NCI-H774 (cell line): Measurements from ENCODE around the gene TRIM74.
"Not testable (repeated sequence)": the region's sequence is repeated elsewhere in the genome, so short reads cannot be mapped to it uniquely, and the experiment has no call there.

Source experiments
- DNase-seq: peaks from one replicate; lab custom pipeline; 2025; lab: John Stamatoyannopoulos, UW

TRIM74 gene

GRCh38 chr7:72968980-72969516, at the start of gene TRIM74:
TSS of gene TRIM74 (minus strand) at chr7:72969466. CDS start at chr7:72966157, 3,309 bp downstream.
- DNase-seq: not testable (repeated sequence)

GRCh38 chr7:73006491-73006890, 37.2 kb upstream of the TRIM74 start:
- DNase-seq: not testable (repeated sequence)

- not testable (repeated sequence) for DNase-seq
These were observed 36.6 kb upstream of the TRIM74 start for GRCh38 chr7:73005693-73006447.

- DNase-seq: not testable (repeated sequence)
These were observed 36.1 kb upstream of the TRIM74 start for GRCh38 chr7:73005356-73005692.

GRCh38 chr7:72997887-72998468, 28.7 kb upstream of the TRIM74 start:
- not testable (repeated sequence) for DNase-seq

- not testable (repeated sequence) for DNase-seq
These were observed 28.2 kb upstream of the TRIM74 start for GRCh38 chr7:72997447-72997846.

DNA sequence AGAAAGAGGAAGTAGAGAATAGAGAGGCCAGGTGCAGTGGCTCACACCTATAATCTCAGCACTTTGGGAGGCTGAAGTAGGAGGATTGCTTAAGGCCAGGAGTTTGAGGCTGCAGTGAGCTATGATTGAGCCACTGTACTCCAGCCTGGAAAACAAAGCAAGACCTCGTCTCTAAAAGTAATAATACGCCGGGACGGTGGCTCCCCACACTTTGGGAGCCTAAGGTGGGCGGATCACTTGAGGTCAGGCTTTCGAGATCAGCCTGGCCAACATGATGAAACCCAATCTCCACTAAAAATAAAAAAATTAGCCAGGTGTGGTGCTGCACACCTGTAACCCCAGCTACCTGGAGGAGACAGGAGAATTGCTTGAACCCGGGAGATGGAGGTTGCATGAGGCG, 26.2 kb upstream of the TRIM74 start:
- not testable (repeated sequence) for DNase-seq

DNA sequence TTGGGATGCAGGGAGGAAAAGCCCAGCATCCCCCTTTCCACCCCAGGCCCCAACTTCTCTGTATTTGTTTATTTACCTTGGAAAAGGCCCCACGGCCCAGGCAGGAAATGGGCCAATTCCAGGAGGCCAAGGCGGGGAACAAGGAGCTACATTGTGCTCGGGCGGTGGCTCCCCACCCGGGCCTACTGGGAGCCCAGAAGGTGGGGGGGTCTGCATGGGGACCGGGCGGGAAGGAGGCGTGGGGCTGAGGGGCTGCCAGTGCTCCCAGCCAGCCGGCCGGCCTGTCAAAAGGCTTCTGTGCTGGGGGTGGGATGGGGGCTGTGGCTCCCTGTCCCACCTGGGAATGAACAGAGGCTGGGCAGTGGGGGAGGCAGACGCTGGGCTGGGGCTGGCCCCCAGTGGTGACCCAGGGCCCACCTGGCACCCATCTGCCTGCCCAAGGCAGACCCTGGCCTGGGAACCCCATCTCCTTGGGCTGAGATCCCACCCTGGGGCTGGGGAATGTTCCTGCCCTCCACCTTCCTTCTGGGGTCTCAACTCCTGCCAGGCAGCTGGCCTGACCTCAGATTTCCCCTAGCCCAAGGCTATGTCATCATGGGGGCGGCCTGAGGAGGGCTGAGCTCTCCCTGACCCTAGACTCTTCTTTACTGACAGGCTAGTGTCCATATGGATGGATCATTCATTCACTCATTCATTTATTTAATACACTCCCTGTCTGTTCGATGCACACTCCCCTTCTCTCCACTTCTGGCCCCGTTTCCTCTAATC, 21.1 kb upstream of the TRIM74 start:
- not testable (repeated sequence) for DNase-seq

- DNase-seq: not testable (repeated sequence)
These were observed 12.8 kb upstream of the TRIM74 start for GRCh38 chr7:72982084-72982483.

DNA sequence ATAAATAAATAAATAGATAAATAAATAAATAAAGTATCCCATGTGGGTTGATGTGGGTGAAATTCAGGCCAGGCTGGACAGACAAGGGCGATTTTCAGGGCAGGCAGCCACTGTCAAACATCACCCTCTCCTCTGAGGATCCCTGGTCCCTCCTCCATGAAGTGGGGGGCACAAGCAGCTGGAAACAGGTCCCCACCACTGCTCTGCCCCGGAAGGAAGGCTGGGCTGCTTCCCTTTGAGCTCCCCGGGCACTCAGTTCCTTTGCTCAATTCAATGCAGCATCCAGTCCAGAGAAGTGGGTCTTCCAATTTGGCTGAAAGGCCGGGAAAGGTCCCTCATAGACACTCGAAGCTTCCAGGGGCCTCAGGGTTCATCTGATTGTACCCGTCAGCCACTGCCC, 11.1 kb upstream of the TRIM74 start:
- not testable (repeated sequence) for DNase-seq

GRCh38 chr7:72976434-72976833, 7.2 kb upstream of the TRIM74 start:
- not testable (repeated sequence) for DNase-seq

DNA sequence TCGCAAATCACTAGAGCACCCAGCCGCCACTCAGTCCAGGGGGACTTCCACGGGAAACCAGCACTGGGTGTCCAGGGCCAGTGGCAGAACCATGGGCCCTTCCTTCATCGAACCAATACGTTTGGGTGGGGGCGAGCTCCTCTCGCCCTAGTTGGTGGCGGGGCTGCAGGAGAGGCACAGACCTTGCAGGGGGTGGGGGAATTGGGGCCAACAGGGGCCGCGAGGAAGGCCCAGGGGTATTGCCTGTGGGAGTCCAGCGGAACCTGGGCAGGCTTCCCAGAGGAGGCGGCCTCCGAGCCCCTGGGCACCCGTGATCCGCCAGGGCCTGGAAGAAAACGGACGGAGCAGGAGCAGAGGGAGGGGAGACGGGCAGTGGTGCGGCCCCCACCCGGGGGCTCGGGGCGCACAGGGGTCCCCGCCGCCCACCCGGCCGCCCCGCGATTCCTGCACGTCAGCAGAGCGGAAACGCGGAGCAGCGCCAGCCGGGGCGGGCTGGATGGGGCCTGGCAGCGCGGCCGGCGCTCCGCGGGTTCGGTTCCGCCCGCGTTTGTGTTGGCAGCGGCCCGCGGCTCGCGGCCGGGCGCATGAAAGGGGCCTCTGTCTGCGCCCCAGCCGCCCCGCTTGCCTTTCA, 6.5 kb upstream of the TRIM74 start:
- DNase-seq: not testable (repeated sequence)

GRCh38 chr7:72974781-72975180, 5.5 kb upstream of the TRIM74 start:
- not testable (repeated sequence) for DNase-seq

DNA sequence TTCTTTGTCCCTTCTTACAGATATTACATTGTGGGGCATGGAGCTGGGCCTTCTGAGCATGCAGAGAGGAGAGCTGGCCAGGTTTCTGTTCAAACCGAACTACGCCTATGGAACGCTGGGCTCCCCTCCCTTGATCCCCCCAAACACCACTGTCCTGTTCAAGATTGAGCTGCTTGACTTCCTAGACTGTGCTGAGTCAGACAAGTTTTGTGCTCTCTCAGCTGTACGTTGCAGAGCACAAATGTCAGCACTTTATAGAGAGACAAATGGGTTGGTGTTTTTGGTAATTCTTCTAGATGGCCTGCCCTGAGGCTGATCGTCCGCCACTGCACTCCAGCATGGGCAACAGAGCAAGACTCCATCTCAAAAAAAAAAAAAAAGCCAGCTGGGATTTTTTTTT, 2.2 kb upstream of the TRIM74 start:
- DNase-seq: not testable (repeated sequence)

- not testable (repeated sequence) for DNase-seq
These were observed 422 bp upstream of the TRIM74 start for GRCh38 chr7:72969688-72970087.

- not testable (repeated sequence) for DNase-seq
These were observed 2.4 kb downstream of the TRIM74 start for GRCh38 chr7:72966892-72967291.

GRCh38 chr7:72965186-72965975, 3.9 kb downstream of the TRIM74 start:
- DNase-seq: not testable (repeated sequence)

DNA sequence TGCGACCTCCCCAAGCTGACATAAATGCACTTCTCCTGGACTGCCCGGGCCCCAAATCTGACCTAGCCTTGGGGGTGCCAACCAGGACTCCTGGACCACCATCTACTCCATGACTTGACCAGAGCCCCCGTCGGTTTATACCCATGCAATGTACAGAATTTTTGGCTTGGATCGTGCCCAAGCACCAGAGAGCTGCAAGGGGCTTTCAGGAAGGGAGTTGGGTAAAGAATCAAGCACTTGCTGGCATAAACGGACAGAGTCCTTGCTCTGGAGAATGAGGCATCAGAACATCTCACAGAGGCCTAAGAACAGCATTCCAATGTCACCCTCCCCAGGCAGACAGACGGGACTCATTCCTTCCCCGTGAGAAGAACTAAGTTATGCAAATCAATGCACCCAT, 6.2 kb downstream of the TRIM74 start:
- DNase-seq: not testable (repeated sequence)

DNA sequence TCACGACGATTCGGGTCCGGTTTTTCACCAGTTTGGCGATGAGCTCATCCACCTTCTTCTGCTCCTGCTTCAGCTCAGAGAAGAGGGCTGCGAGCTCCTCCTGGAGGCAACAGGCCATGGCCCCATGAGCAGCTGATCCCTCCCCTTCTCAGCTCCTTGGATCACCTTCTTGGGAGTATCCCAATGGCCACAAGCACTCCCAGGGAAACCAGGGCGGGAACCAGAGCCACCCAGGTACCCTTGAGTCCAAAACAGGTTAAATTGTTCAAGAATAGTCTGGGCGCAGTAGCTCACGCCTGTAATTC, 8.0 kb downstream of the TRIM74 start:
- not testable (repeated sequence) for DNase-seq

- DNase-seq: not testable (repeated sequence)
These were observed 8.5 kb downstream of the TRIM74 start for GRCh38 chr7:72960626-72961345.

DNA sequence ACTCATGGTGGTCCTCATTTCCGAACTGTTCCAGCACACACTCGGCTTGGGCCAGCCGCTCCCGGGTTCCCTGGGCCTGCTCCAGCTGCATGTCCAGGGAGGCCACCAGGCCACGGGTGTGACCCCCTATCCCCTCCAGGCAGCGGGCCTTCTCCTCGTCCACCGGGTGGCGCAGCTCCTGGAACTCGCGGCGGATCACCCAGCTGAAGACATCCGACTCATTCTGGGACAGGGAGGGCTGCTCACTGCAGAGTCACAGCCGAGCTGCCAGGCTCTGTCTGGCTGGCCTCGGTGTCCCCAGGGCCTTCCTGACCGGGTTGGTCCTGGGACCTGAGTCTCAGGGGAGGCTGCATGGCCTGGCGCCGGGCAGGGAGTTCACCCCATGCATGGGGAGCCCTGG, 9.2 kb downstream of the TRIM74 start:
- DNase-seq: not testable (repeated sequence)
